IPS-11a (cell line): ENCODE results near the gene PREX1.

Experiments
- H3K4me3 ChIP-seq: one replicate; pipeline ENCODE4 v1.5.1; 2013; ENCODE audit warnings: low read depth, low read length, control low read depth

Gene PREX1

GRCh38 chr20:48626226-48626937 lies 201.4 kb downstream of the PREX1 start:
- H3K4me3 ChIP-seq: no peak overlapping the region

- H3K4me3 ChIP-seq: no peak overlapping the region
Observed at GRCh38 chr20:48625136-48625900, 202.5 kb downstream of the PREX1 start.

GRCh38 chr20:48624315-48625020 lies 203.3 kb downstream of the PREX1 start:
- no peak overlapping the region for H3K4me3 ChIP-seq

GRCh38 chr20:48623906-48624265 lies 203.9 kb downstream of the PREX1 start:
- no peak overlapping the region for H3K4me3 ChIP-seq

- H3K4me3 ChIP-seq: no peak overlapping the region
Observed at GRCh38 chr20:48623176-48623905, 204.5 kb downstream of the PREX1 start.

- H3K4me3 ChIP-seq: no peak overlapping the region
Observed at GRCh38 chr20:48622421-48622820, 205.4 kb downstream of the PREX1 start.

GRCh38 chr20:48621376-48622078 lies 206.3 kb downstream of the PREX1 start:
- no peak overlapping the region for H3K4me3 ChIP-seq

- peak overlapping the region; percentile 2 for H3K4me3 ChIP-seq
Observed at GRCh38 chr20:48620507-48621375, 207.1 kb downstream of the PREX1 start.

GRCh38 chr20:48620154-48620506 lies 207.7 kb downstream of the PREX1 start:
- H3K4me3 ChIP-seq: no peak overlapping the region

- no peak overlapping the region for H3K4me3 ChIP-seq
Observed at GRCh38 chr20:48619126-48620101, 208.4 kb downstream of the PREX1 start.

- no peak overlapping the region for H3K4me3 ChIP-seq
Observed at GRCh38 chr20:48618631-48619030, 209.2 kb downstream of the PREX1 start.

GRCh38 chr20:48618052-48618451 lies 209.7 kb downstream of the PREX1 start:
- H3K4me3 ChIP-seq: no peak overlapping the region

- H3K4me3 ChIP-seq: no peak overlapping the region
Observed at GRCh38 chr20:48617481-48617880, 210.3 kb downstream of the PREX1 start.

GRCh38 chr20:48616481-48616880 lies 211.3 kb downstream of the PREX1 start:
- H3K4me3 ChIP-seq: no peak overlapping the region

- no peak overlapping the region for H3K4me3 ChIP-seq
Observed at GRCh38 chr20:48615871-48616270, 211.9 kb downstream of the PREX1 start.

- H3K4me3 ChIP-seq: no peak overlapping the region
Observed at GRCh38 chr20:48614593-48615274, 213.1 kb downstream of the PREX1 start.

- no peak overlapping the region for H3K4me3 ChIP-seq
Observed at GRCh38 chr20:48613926-48614325, 213.9 kb downstream of the PREX1 start.

GRCh38 chr20:48612335-48612734 lies 215.5 kb downstream of the PREX1 start:
- H3K4me3 ChIP-seq: no peak overlapping the region
